H1 (cell line): Measurements from ENCODE around the gene DRAXIN. TPM values are rescaled to one million over a fixed set of nuclear protein-coding genes. Genes with fewer than 3 reads are reported as not detected.

Source experiments
- CTCF ChIA-PET: fragments of 300-600 bp; sonication (Branson Sonifier 250); formaldehyde crosslinking; loops from one replicate; lab custom pipeline; 2021; ENCODE audit not compliant: partially characterized antibody; lab: Charles Lee
- POLR2A ChIA-PET: fragments of 300-600 bp; sonication (Branson Sonifier 250); formaldehyde crosslinking; loops from one replicate; lab custom pipeline; 2021; ENCODE audit warnings: inconsistent platforms; ENCODE audit not compliant: partially characterized antibody; lab: Charles Lee
- DNase-seq, 2 experiments: peaks; one replicate each; pipeline versions ENCODE4 v3.0.0 to v3.0.0-alpha.2; 2010 to 2022; ENCODE audit warnings: low spot score in 2 of 2, low read depth in 1 of 2, mixed read lengths in 1 of 2
- FAIRE-seq: peaks from 2 replicates; lab custom pipeline; 2011; peaks lifted over from hg19 to GRCh38; lab: Jason Lieb, UNC
- H2AFZ ChIP-seq: 2 replicates; pipeline ENCODE4 v1.8.1; 2012; ENCODE audit warnings: low read length, inconsistent platforms
- H2AK5ac ChIP-seq: 2 replicates; pipeline ENCODE4 v1.6.1; 2013; ENCODE audit warnings: low read depth, low read length
- H2BK120ac ChIP-seq: replicated peaks from 2 replicates; pipeline ENCODE3; 2013; ENCODE audit warnings: low read depth, low read length, inconsistent platforms
- H2BK12ac ChIP-seq: 2 replicates; pipeline ENCODE4 v1.6.1; 2013; ENCODE audit warnings: low read depth, low read length
- H2BK15ac ChIP-seq: 2 replicates; pipeline ENCODE4 v1.6.1; 2013; ENCODE audit warnings: low read length
- H2BK20ac ChIP-seq: 2 replicates; pipeline ENCODE4 v1.6.1; 2013; ENCODE audit warnings: low read length
- H2BK5ac ChIP-seq: 2 replicates; pipeline ENCODE4 v1.6.1; 2013; ENCODE audit warnings: low read depth, low read length
- H3K14ac ChIP-seq: 2 replicates; pipeline ENCODE4 v1.6.1; 2013; ENCODE audit warnings: inconsistent platforms; ENCODE audit not compliant: insufficient read length
- H3K18ac ChIP-seq: 2 replicates; pipeline ENCODE4 v1.6.1; 2013; ENCODE audit warnings: low read length; ENCODE audit errors: extremely low read depth
- H3K23ac ChIP-seq: 2 replicates; pipeline ENCODE4 v1.6.1; 2013; ENCODE audit warnings: inconsistent platforms; ENCODE audit not compliant: insufficient read length
- H3K23me2 ChIP-seq: 2 replicates; pipeline ENCODE4 v1.6.1; 2013; ENCODE audit warnings: low read depth, low read length
- H3K27ac ChIP-seq: 2 replicates; pipeline ENCODE4 v1.6.1; 2011; ENCODE audit warnings: low read depth, low read length, inconsistent platforms
- H3K27me3 ChIP-seq, 4 experiments: replicated peaks in 1 of 4; 1 replicate in 1 of 4; 2 replicates in 3 of 4; pipeline versions ENCODE4 v1.6.1 to v1.8.1; 2011 to 2013; ENCODE audit warnings: low read length in 3 of 4, mild to moderate bottlenecking in 3 of 4, inconsistent platforms in 2 of 4, mixed read lengths in 2 of 4, moderate library complexity in 1 of 4; ENCODE audit not compliant: control insufficient read depth in 3 of 4, insufficient read depth in 3 of 4; ENCODE audit errors: extremely low read depth in 1 of 4
- H3K36me3 ChIP-seq, 4 experiments: 2 replicates each; pipeline versions ENCODE4 v1.6.1 to v1.8.1; 2011 to 2013; ENCODE audit warnings: mild to moderate bottlenecking in 4 of 4, low read length in 3 of 4, moderate library complexity in 2 of 4, control low read depth in 1 of 4, inconsistent platforms in 1 of 4; ENCODE audit not compliant: insufficient read depth in 4 of 4, control insufficient read depth in 2 of 4
- H3K4ac ChIP-seq: replicated peaks from 2 replicates; pipeline ENCODE3; 2013; ENCODE audit warnings: low read length, low read depth, mixed read lengths, inconsistent platforms; ENCODE audit not compliant: insufficient read length
- H3K4me1 ChIP-seq, 4 experiments: replicated peaks in 1 of 4; 1 replicate in 1 of 4; 2 replicates in 3 of 4; pipeline versions ENCODE4 v1.6.1 to v1.8.1; 2011 to 2013; ENCODE audit warnings: low read length in 3 of 4, inconsistent platforms in 2 of 4, mixed read lengths in 1 of 4; ENCODE audit not compliant: insufficient read depth in 4 of 4, control insufficient read depth in 3 of 4
- H3K4me2 ChIP-seq, 2 experiments: 2 replicates each; pipeline versions ENCODE4 v1.6.1 to v1.8.1; 2011 to 2013; ENCODE audit warnings: low read depth in 2 of 2, low read length in 2 of 2, control low read depth in 1 of 2, inconsistent platforms in 1 of 2, mild to moderate bottlenecking in 1 of 2; ENCODE audit not compliant: insufficient read depth in 1 of 2
- H3K4me3 ChIP-seq, 4 experiments: fragments of 200-600, 300-600 bp in 1 of 4; sonication (generic), shearing (Covaris generic), sonication (Bioruptor Twin) in 1 of 4; 2 replicates each; pipeline versions ENCODE4 v1.5.1 to v1.8.1; 2011 to 2016; ENCODE audit warnings: low read length in 4 of 4, low read depth in 3 of 4, control low read depth in 2 of 4, inconsistent platforms in 2 of 4, mild to moderate bottlenecking in 2 of 4, mixed read lengths in 1 of 4, moderate library complexity in 1 of 4; ENCODE audit not compliant: insufficient read depth in 2 of 4; ENCODE audit errors: extremely low read depth in 1 of 4
- H3K56ac ChIP-seq: replicated peaks from 2 replicates; pipeline ENCODE3; 2013; ENCODE audit warnings: low read depth, mild to moderate bottlenecking, mixed read lengths, low read length, inconsistent platforms; ENCODE audit not compliant: insufficient read length
- H3K79me1 ChIP-seq: 2 replicates; pipeline ENCODE4 v1.6.1; 2013; ENCODE audit warnings: low read depth, low read length, control low read depth
- H3K79me2 ChIP-seq, 2 experiments: 2 replicates each; pipeline versions ENCODE4 v1.6.1 to v1.8.1; 2012 to 2013; ENCODE audit warnings: low read length in 2 of 2, mild to moderate bottlenecking in 2 of 2, inconsistent platforms in 1 of 2; ENCODE audit not compliant: insufficient read depth in 2 of 2, control insufficient read depth in 1 of 2
- H3K9ac ChIP-seq, 4 experiments: replicated peaks in 1 of 4; 1 replicate in 1 of 4; 2 replicates in 3 of 4; pipeline versions ENCODE4 v1.6.1 to v1.8.1; 2011 to 2013; ENCODE audit warnings: low read depth in 3 of 4, low read length in 3 of 4, control low read depth in 2 of 4, mild to moderate bottlenecking in 2 of 4, moderate library complexity in 2 of 4, inconsistent platforms in 1 of 4; ENCODE audit errors: extremely low read depth in 1 of 4
- H3K9me3 ChIP-seq, 2 experiments: 2 replicates each; pipeline versions ENCODE4 v1.6.1 to v1.8.1; 2012 to 2013; ENCODE audit warnings: mild to moderate bottlenecking in 2 of 2, moderate library complexity in 2 of 2, control low read depth in 1 of 2, inconsistent platforms in 1 of 2, low read depth in 1 of 2, low read length in 1 of 2, mixed read lengths in 1 of 2; ENCODE audit not compliant: insufficient read depth in 2 of 2
- H4K20me1 ChIP-seq, 2 experiments: replicated peaks in 1 of 2; 2 replicates each; pipeline versions ENCODE3 to v1.8.1; 2011 to 2013; ENCODE audit warnings: inconsistent platforms in 2 of 2, low read length in 2 of 2, mild to moderate bottlenecking in 1 of 2; ENCODE audit not compliant: insufficient read depth in 2 of 2, control insufficient read depth in 1 of 2
- H4K5ac ChIP-seq: 2 replicates; pipeline ENCODE4 v1.6.1; 2013; ENCODE audit warnings: low read length, low read depth, mixed read lengths, inconsistent platforms; ENCODE audit not compliant: insufficient read length
- H4K8ac ChIP-seq: 2 replicates; pipeline ENCODE4 v1.8.0; 2013; ENCODE audit warnings: mild to moderate bottlenecking, moderate library complexity, low read length, inconsistent platforms; ENCODE audit not compliant: insufficient read depth; ENCODE audit errors: extremely low read depth
- H4K91ac ChIP-seq: replicated peaks from 2 replicates; pipeline ENCODE3; 2013; ENCODE audit warnings: low read length, mixed read lengths, inconsistent platforms; ENCODE audit not compliant: insufficient read length
- ASH2L ChIP-seq: fragments of 200-600, 300-600 bp; sonication (generic); IDR thresholded peaks from one replicate; pipeline ENCODE4 v1.7.1; 2017; ENCODE audit warnings: low read length
- BRCA1 ChIP-seq: IDR thresholded peaks from 2 replicates; pipeline ENCODE4 v1.6.1; 2012; ENCODE audit warnings: low read depth, low read length, improper control_type of control experiment
- CREB1 ChIP-seq: IDR thresholded peaks from 2 replicates; pipeline ENCODE4 v1.6.1; 2012; ENCODE audit warnings: inconsistent platforms
- HDAC2 ChIP-seq, 2 experiments: fragments of 300-600 bp in 1 of 2; sonication (generic) in 1 of 2; IDR thresholded peaks; 2 replicates each; pipeline ENCODE4 v1.6.1; 2011 to 2012; ENCODE audit warnings: low read depth in 2 of 2, low read length in 2 of 2, mild to moderate bottlenecking in 2 of 2, moderate library complexity in 2 of 2, borderline replicate concordance in 1 of 2, inconsistent platforms in 1 of 2
- JUND ChIP-seq: IDR thresholded peaks from 2 replicates; pipeline ENCODE4 v1.6.1; 2011; ENCODE audit warnings: mild to moderate bottlenecking, improper control_type of control experiment, low read length
- TAF7 ChIP-seq: optimal IDR thresholded peaks from 2 replicates; pipeline ENCODE3; 2011; ENCODE audit warnings: low read depth, mild to moderate bottlenecking, inconsistent platforms, low read length, moderate library complexity, borderline replicate concordance
- ZNF274 ChIP-seq: IDR thresholded peaks from 2 replicates; pipeline ENCODE4 v1.7.0; 2012; ENCODE audit warnings: low read length, borderline replicate concordance; ENCODE audit errors: extremely low read depth
- WGBS, 2 experiments: shearing (Covaris generic) in 1 of 2; methylation state at CpG; one replicate each; pipeline versions ENCODE4 v1.1.6 to v1.1.7; 2013 to 2015; ENCODE audit warnings: low lambda C conversion rate in 2 of 2, mixed read lengths in 2 of 2, inconsistent platforms in 1 of 2, low coverage in 1 of 2, missing lambda C conversion rate in 1 of 2; ENCODE audit not compliant: insufficient replicate concordance in 2 of 2, insufficient coverage in 1 of 2, insufficient read length in 1 of 2; ENCODE audit errors: extremely low coverage in 1 of 2, missing lambda C conversion rate in 1 of 2; 5-methylcytosine and 5-hydroxymethylcytosine counted together
- polyA plus RNA-seq, 7 experiments: library from polyadenylated mRNA; depleted of rRNA in 3 of 7; stranded (reverse) in 5 of 7; unstranded in 2 of 7; fragments of >200 nt in 5 of 7; fragments of 200-250 nt in 2 of 7; gene quantifications; 1 replicate in 5 of 7; 2 replicates in 1 of 7; 4 replicates in 1 of 7; pipeline versions ENCODE4 v1.2.1 to v1.2.3, GENCODE V29; 2011 to 2013; ENCODE audit warnings: missing spikeins in 2 of 7, mixed read lengths in 2 of 7
- total RNA-seq: library from RNA; stranded (reverse); fragmentation: NEBNext Ultra II Directional; extraction: Animal tissue kit (Norgen Biotek cat#: 25700); gene quantifications from 2 replicates; pipeline ENCODE4 v1.2.1, GENCODE V29; 2021

The DRAXIN gene
- total and polyA plus RNA-seq, 2 of the 8 experiments (the other 6 are each of a cell fraction or from before 2014, with no cell fraction given): 4.6 to 17.6 TPM

- Histone ChIP-seq H4K91ac (peak overlapping the region; percentile 89), H2BK20ac (no peak overlapping the region), H3K14ac (no peak overlapping the region), H2AFZ (no peak overlapping the region), H4K20me1 (peaks cover 0 to 7% of the 10 kb centered on the region in 2 experiments), H4K5ac (no peak overlapping the region), H4K8ac (peak overlapping the region; percentile 26; the same call in 1 of the 2 replicates), H2BK5ac (peak overlapping the region; percentile 92; the same call in 1 of the 2 replicates), H2BK12ac (peak overlapping the region; percentile 100; the same call in 1 of the 2 replicates), H2BK15ac (peak overlapping the region; percentile 99; the same call in 1 of the 2 replicates), H3K27me3 (no peaks in the 10 kb centered on the region; a peak in 1 of 7 replicates), H3K4me3 (no peak overlapping the region), H3K18ac (no peak overlapping the region), H3K4me1 (peaks cover 7 to 41% (median 29%) of the 10 kb centered on the region in 4 experiments), H3K27ac (no peak overlapping the region), H3K23ac (no peak overlapping the region), H3K4ac (no peak overlapping the region), H3K9me3 (no peaks in the 10 kb centered on the region), H3K9ac (no peak overlapping the region), H3K4me2 (no peak overlapping the region), H3K36me3 (peaks cover 0 to 6% (median 0%) of the 10 kb centered on the region in 4 experiments; a peak in 1 of 8 replicates), H3K23me2 (peaks cover 6% of the 10 kb centered on the region), H3K56ac (no peak overlapping the region), H3K79me2 (peaks cover 6 to 13% of the 10 kb centered on the region in 2 experiments; a peak in 2 of 4 replicates), H2AK5ac (no peak overlapping the region; the same call in 1 of the 2 replicates), H2BK120ac (no peak overlapping the region), H3K79me1 (peaks cover 9% of the 10 kb centered on the region)
- no peak for DNase-seq
- FAIRE-seq: no peak
- TF ChIP-seq JUND: no peak
- TF ChIP-seq CREB1: no peak
- no peak for TF ChIP-seq HDAC2 (IDR thresholded peaks at IDR 0.05; ENCODE audit: borderline replicate concordance in 1 of 2, low read depth in 2 of 2, low read length in 2 of 2)
- no peak for TF ChIP-seq BRCA1
- TF ChIP-seq ASH2L: no peak
- TF ChIP-seq ZNF274: no peak
- no peak for TF ChIP-seq TAF7
- ChIA-PET POLR2A (interaction anchor here (0.8 to 32.0 kb wide), 4 partner anchors 9 to 49 kb away, joined by 4 to 1025 read pairs (median 18); partner anchors contain the start of genes DRAXIN, FBXO6 and MAD2L2), CTCF (interaction anchor here (0.7 to 2.3 kb wide), 6 partner anchors 8 to 67 kb away, joined by 3 to 7 read pairs (median 6); no protein-coding TSS in a partner anchor)
- 81% methylated on average over 15 of the region's 15 CpGs; no CpG with 5 or more reads in 1 of the 2 experiments for WGBS, 2 experiments
Measured at GRCh38 chr1:11701551-11701961, 10.0 kb downstream of the DRAXIN start.
